Stomach (tissue), 9 donors: ENCODE data around the gene IL18BP. TPM values are rescaled to one million over a fixed set of nuclear protein-coding genes. Genes with fewer than 3 reads are reported as not detected.

Experiments
- DNase-seq, 2 donors: peaks; one replicate each; pipeline versions ENCODE4 v3.0.0 to v3.0.0-alpha.2; 2013 to 2019
- H3K27ac ChIP-seq, 5 donors: fragments of 200-600 bp in 4 of 5; sonication (generic) in 4 of 5; one replicate each; pipeline ENCODE4 v1.5.1; 2013 to 2019; ENCODE audit warnings: mild to moderate bottlenecking in 1 of 5, moderate library complexity in 1 of 5
- H3K27me3 ChIP-seq, 3 donors: fragments of 200-600 bp; sonication (generic); one replicate each; pipeline ENCODE4 v1.5.1; 2017 to 2019; ENCODE audit warnings: mixed run types in 1 of 3
- H3K36me3 ChIP-seq, 4 donors: fragments of 200-600 bp; sonication (generic); 1 replicate in 3 of 4; 2 replicates in 1 of 4; pipeline ENCODE4 v1.5.1; 2016 to 2019
- H3K4me1 ChIP-seq, 4 donors: fragments of 200-600 bp; sonication (generic); one replicate each; pipeline ENCODE4 v1.5.1; 2016 to 2019
- H3K4me3 ChIP-seq, 4 donors: fragments of 200-600 bp; sonication (generic) in 3 of 4; one replicate each; pipeline ENCODE4 v1.5.1; 2016 to 2019; ENCODE audit warnings: mild to moderate bottlenecking in 1 of 4
- H3K9me3 ChIP-seq, 4 donors: fragments of 200-600 bp; sonication (generic); one replicate each; pipeline ENCODE4 v1.5.1; 2016 to 2019
- CTCF ChIP-seq, 7 experiments: fragments of 450-650 bp in 4 of 7; fragments of 200-600 bp in 3 of 7; sonication (generic) in 3 of 7; IDR thresholded peaks; one replicate each; pipeline ENCODE4 v1.5.1; 2016 to 2019; ENCODE audit warnings: antibody characterized with exemption in 7 of 7, control low read depth in 2 of 7, mild to moderate bottlenecking in 1 of 7
- EP300 ChIP-seq: sonication (generic); formaldehyde crosslinking; IDR thresholded peaks from one replicate; pipeline ENCODE4 v1.6.1; 2017; ENCODE audit warnings: antibody characterized with exemption
- POLR2A ChIP-seq, 4 donors: fragments of 450-650 bp; IDR thresholded peaks; one replicate each; pipeline ENCODE4 v1.6.1; 2016; ENCODE audit warnings: antibody characterized with exemption in 4 of 4, control low read depth in 2 of 4, mild to moderate bottlenecking in 1 of 4, moderate library complexity in 1 of 4
- POLR2AphosphoS5 ChIP-seq, 3 donors: sonication (generic); formaldehyde crosslinking; IDR thresholded peaks; one replicate each; pipeline ENCODE4 v1.6.1; 2016; ENCODE audit warnings: antibody characterized with exemption in 3 of 3
- WGBS, 5 donors: extraction: QIAGEN DNeasy Blood & Tissue Kit in 3 of 5; methylation state at CpG; one replicate each; pipeline versions ENCODE4 v1.1.5 to v1.1.7; 2013 to 2018; 5-methylcytosine and 5-hydroxymethylcytosine counted together
- intact Hi-C: fragments of 100-400 bp; cut with DNase I; formaldehyde crosslinking; loops from one replicate; pipeline ENCODE4 v1.15.1; 2023; ENCODE audit warnings: low total_unique reads
- polyA plus RNA-seq, 3 donors: library from polyadenylated mRNA; stranded (reverse); fragments of 200-250 nt; gene quantifications; one replicate each; pipeline ENCODE4 v1.2.3, GENCODE V29; 2013
- total RNA-seq, 5 donors: library from RNA; depleted of rRNA; stranded (reverse); fragments of >200 nt; gene quantifications; one replicate each; pipeline versions ENCODE4 v1.1.0 to v1.2.3, GENCODE V29; 2014 to 2016
- donor health status: healthy with polysubstance abuse.
- donor health status: Bipolar disorder and iron deficiency.
- donor health status: healthy.

The IL18BP gene
- total and polyA plus RNA-seq, 8 donors = 2.0 to 14.8 (median 5.7) TPM

GRCh38 chr11:71986131-71986530 lies 12.6 kb upstream of the IL18BP start:
- H3K4me1 ChIP-seq = peaks cover 0 to 18% (median 6%) of the 10 kb centered on the region in 4 donors
- intact Hi-C loops = no loop called here
- H3K4me3 ChIP-seq = no peak overlapping the region
- no peaks in the 10 kb centered on the region for H3K9me3 ChIP-seq
- WGBS, 5 donors = 85 to 88% (median 87%) methylated on average over 2 of the region's 2 CpGs
- no peak for DNase-seq
- peak overlapping the region in 1 of 5 donors; percentile 9 for H3K27ac ChIP-seq
- TF ChIP-seq POLR2A (IDR thresholded peaks at IDR 0.05) (no peak), EP300 (no peak), POLR2AphosphoS5 (IDR thresholded peaks at IDR 0.05) (no peak), CTCF (IDR thresholded peaks at IDR 0.05) (no peak)
- H3K36me3 ChIP-seq = peaks cover 11 to 50% (median 47%) of the 10 kb centered on the region in 4 donors
- H3K27me3 ChIP-seq = no peaks in the 10 kb centered on the region

GRCh38 chr11:71987521-71987920 lies 11.2 kb upstream of the IL18BP start:
- peak in 1 of 2 donors; percentile 19 for DNase-seq

DNA sequence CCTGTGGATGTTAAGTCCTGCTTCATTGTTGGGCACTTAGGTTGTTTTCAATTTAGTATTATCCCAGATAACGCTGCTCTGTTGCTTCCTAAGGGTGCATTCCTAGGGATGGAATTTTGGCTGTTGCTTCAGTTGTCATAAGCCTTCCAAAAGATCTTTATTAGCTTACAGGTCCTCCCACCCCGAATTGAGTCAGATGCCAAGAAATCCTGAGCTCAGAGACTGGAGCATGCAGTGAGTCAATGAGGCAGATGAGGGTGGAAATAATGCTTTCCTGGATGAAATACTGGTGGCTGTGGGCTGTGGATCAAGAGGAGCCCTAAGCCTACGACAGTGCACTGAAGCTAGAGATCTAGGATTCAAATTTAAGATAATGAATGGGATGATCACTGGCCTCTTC lies 10.7 kb upstream of the IL18BP start:
- Histone ChIP-seq H3K4me3 (no peak overlapping the region), H3K4me1 (peaks cover 0 to 18% (median 6%) of the 10 kb centered on the region in 4 donors), H3K27me3 (no peaks in the 10 kb centered on the region), H3K36me3 (peaks cover 11 to 55% (median 49%) of the 10 kb centered on the region in 4 donors), H3K9me3 (no peaks in the 10 kb centered on the region), H3K27ac (peak overlapping the region in 2 of 5 donors; percentile 46 to 59)
- TF ChIP-seq POLR2A (IDR thresholded peaks at IDR 0.05) (no peak), CTCF (IDR thresholded peaks at IDR 0.05) (no peak), POLR2AphosphoS5 (IDR thresholded peaks at IDR 0.05) (no peak), EP300 (no peak)
- intact Hi-C loops = no loop called here
- 60 to 81% (median 72%) methylated on average over 3 of the region's 3 CpGs for WGBS, 5 donors
- peak in 1 of 2 donors; percentile 67 for DNase-seq

More at GRCh38 chr11:71987521-71987920, 11.2 kb upstream of the IL18BP start:
- WGBS, 5 donors = 33 to 43% (median 40%) methylated on average over 2 of the region's 2 CpGs
- Histone ChIP-seq H3K4me3 (no peak overlapping the region), H3K27ac (peak overlapping the region in 2 of 5 donors; percentile 46 to 59), H3K4me1 (peaks cover 0 to 18% (median 6%) of the 10 kb centered on the region in 4 donors), H3K36me3 (peaks cover 11 to 60% (median 51%) of the 10 kb centered on the region in 4 donors), H3K27me3 (no peaks in the 10 kb centered on the region), H3K9me3 (no peaks in the 10 kb centered on the region)
- TF ChIP-seq CTCF (IDR thresholded peaks at IDR 0.05) (no peak), POLR2AphosphoS5 (IDR thresholded peaks at IDR 0.05) (no peak), EP300 (no peak), POLR2A (IDR thresholded peaks at IDR 0.05) (no peak)
- intact Hi-C loops = no loop called here

DNA sequence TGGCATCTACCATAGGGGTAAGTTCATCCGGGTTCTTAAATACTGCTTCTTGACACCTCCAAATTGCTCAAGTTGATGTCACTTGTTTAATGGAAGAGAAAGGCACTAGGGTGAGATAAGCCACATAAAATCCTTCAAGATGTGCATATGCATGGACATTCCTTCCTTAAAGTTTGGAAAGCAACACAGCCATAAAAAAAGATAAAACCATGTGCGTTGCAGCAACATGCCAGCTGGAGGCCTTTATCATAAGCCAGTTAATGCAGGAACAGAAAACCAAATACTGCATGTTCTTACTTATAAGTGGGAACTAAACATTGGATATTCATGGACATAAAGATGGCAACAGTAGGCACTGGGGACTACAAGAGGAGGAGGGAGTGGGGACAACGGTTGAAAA lies 8.0 kb upstream of the IL18BP start:
- WGBS, 5 donors = 54 to 62% (median 58%) methylated on average over 3 of the region's 3 CpGs
- no peak overlapping the region for H3K4me3 ChIP-seq
- H3K27ac ChIP-seq = no peak overlapping the region
- intact Hi-C loops = no loop called here
- no peaks in the 10 kb centered on the region for H3K9me3 ChIP-seq
- H3K36me3 ChIP-seq = peaks cover 4 to 43% (median 36%) of the 10 kb centered on the region in 4 donors
- DNase-seq = no peak
- no peak for TF ChIP-seq POLR2A (IDR thresholded peaks at IDR 0.05)
- TF ChIP-seq POLR2AphosphoS5 (IDR thresholded peaks at IDR 0.05) = no peak
- TF ChIP-seq CTCF (IDR thresholded peaks at IDR 0.05) = no peak
- TF ChIP-seq EP300 = no peak
- no peaks in the 10 kb centered on the region for H3K27me3 ChIP-seq
- H3K4me1 ChIP-seq = peaks cover 0 to 18% (median 6%) of the 10 kb centered on the region in 4 donors
